Nephron progenitor cell (in vitro differentiated cells): ENCODE data around the gene RSPH1.

ENCODE experiments used
- DNase-seq: peaks from one replicate; pipeline ENCODE4 v3.0.0; 2021
- H3K27ac Mint-ChIP-seq: 2 replicates; pipeline ENCODE4 v1.8.0; 2021; ENCODE audit warnings: mild to moderate bottlenecking, moderate library complexity, mixed read lengths
- H3K27me3 Mint-ChIP-seq: 2 replicates; pipeline ENCODE4 v1.8.0; 2021; ENCODE audit warnings: mild to moderate bottlenecking, low read depth, mixed read lengths; ENCODE audit not compliant: poor library complexity
- H3K36me3 Mint-ChIP-seq: 2 replicates; pipeline ENCODE4 v1.8.0; 2021; ENCODE audit warnings: low read depth, mixed read lengths
- H3K4me1 Mint-ChIP-seq: 2 replicates; pipeline ENCODE4 v1.8.0; 2021; ENCODE audit warnings: mixed read lengths
- H3K4me3 Mint-ChIP-seq: 2 replicates; pipeline ENCODE4 v1.8.0; 2021; ENCODE audit warnings: mild to moderate bottlenecking, moderate library complexity, mixed read lengths
- H3K9me3 Mint-ChIP-seq: 2 replicates; pipeline ENCODE4 v1.8.0; 2021; ENCODE audit warnings: mild to moderate bottlenecking, moderate library complexity, mixed read lengths
- CTCF ChIP-seq: fragments of 200-600 bp; sonication (generic); IDR thresholded peaks from 2 replicates; pipeline ENCODE4 v1.5.0; 2021; ENCODE audit warnings: antibody characterized with exemption

RSPH1 gene

GRCh38 chr21:42542596-42542995 is 46.6 kb upstream of the RSPH1 start:
- peaks cover 37% of the 10 kb centered on the region for H3K4me1 Mint-ChIP-seq
- peaks cover 8% of the 10 kb centered on the region for H3K27me3 Mint-ChIP-seq
- H3K4me3 Mint-ChIP-seq = no peak overlapping the region
- no peak overlapping the region for H3K27ac Mint-ChIP-seq
- no peaks in the 10 kb centered on the region for H3K9me3 Mint-ChIP-seq
- TF ChIP-seq CTCF = no peak
- no peak for DNase-seq
- H3K36me3 Mint-ChIP-seq = no peaks in the 10 kb centered on the region

- DNase-seq = no peak
Observed at GRCh38 chr21:42542196-42542595, 46.2 kb upstream of the RSPH1 start.

GRCh38 chr21:42541618-42542017 is 45.6 kb upstream of the RSPH1 start:
- no peaks in the 10 kb centered on the region for H3K9me3 Mint-ChIP-seq
- H3K36me3 Mint-ChIP-seq = no peaks in the 10 kb centered on the region
- no peak for TF ChIP-seq CTCF
- H3K27ac Mint-ChIP-seq = no peak overlapping the region
- H3K27me3 Mint-ChIP-seq = peaks cover 8% of the 10 kb centered on the region
- H3K4me3 Mint-ChIP-seq = no peak overlapping the region
- DNase-seq = no peak
- H3K4me1 Mint-ChIP-seq = peaks cover 45% of the 10 kb centered on the region

More at GRCh38 chr21:42542196-42542595, 46.2 kb upstream of the RSPH1 start:
- H3K36me3 Mint-ChIP-seq = no peaks in the 10 kb centered on the region
- no peak for TF ChIP-seq CTCF
- H3K27ac Mint-ChIP-seq = no peak overlapping the region
- H3K4me1 Mint-ChIP-seq = peaks cover 41% of the 10 kb centered on the region
- no peaks in the 10 kb centered on the region for H3K9me3 Mint-ChIP-seq
- peaks cover 8% of the 10 kb centered on the region for H3K27me3 Mint-ChIP-seq
- H3K4me3 Mint-ChIP-seq = no peak overlapping the region

GRCh38 chr21:42541174-42541573 is 45.1 kb upstream of the RSPH1 start:
- peaks cover 8% of the 10 kb centered on the region for H3K27me3 Mint-ChIP-seq
- H3K36me3 Mint-ChIP-seq = no peaks in the 10 kb centered on the region
- H3K9me3 Mint-ChIP-seq = no peaks in the 10 kb centered on the region
- no peak for TF ChIP-seq CTCF
- H3K4me3 Mint-ChIP-seq = no peak overlapping the region
- DNase-seq = no peak
- H3K27ac Mint-ChIP-seq = no peak overlapping the region
- peaks cover 45% of the 10 kb centered on the region for H3K4me1 Mint-ChIP-seq

GRCh38 chr21:42540396-42540795 is 44.4 kb upstream of the RSPH1 start:
- H3K27ac Mint-ChIP-seq = no peak overlapping the region
- peaks cover 7% of the 10 kb centered on the region for H3K27me3 Mint-ChIP-seq
- H3K36me3 Mint-ChIP-seq = no peaks in the 10 kb centered on the region
- peaks cover 44% of the 10 kb centered on the region for H3K4me1 Mint-ChIP-seq
- no peak overlapping the region for H3K4me3 Mint-ChIP-seq
- TF ChIP-seq CTCF = no peak
- DNase-seq = no peak
- no peaks in the 10 kb centered on the region for H3K9me3 Mint-ChIP-seq

- Mint-ChIP-seq H3K9me3 (no peaks in the 10 kb centered on the region), H3K4me3 (no peak overlapping the region), H3K36me3 (no peaks in the 10 kb centered on the region), H3K4me1 (peaks cover 40% of the 10 kb centered on the region), H3K27ac (no peak overlapping the region), H3K27me3 (peaks cover 3% of the 10 kb centered on the region)
- TF ChIP-seq CTCF = peak; percentile 36
- peak; percentile 44 for DNase-seq
Observed at GRCh38 chr21:42539931-42540343, 43.9 kb upstream of the RSPH1 start.
